Retinal pigment epithelial cell (primary cell): ENCODE results near the gene OSBPL5.

Experiments used
- DNase-seq: peaks from one replicate; pipeline ENCODE4 v3.0.0-alpha.2; 2010; ENCODE audit warnings: low read depth
- H3K4me3 ChIP-seq: 2 replicates; pipeline ENCODE4 v1.5.1; 2011; ENCODE audit warnings: mild to moderate bottlenecking, low read length, control low read depth, moderate library complexity
- TF ChIP-seq, protein P1 (sequence below): conservative IDR thresholded peaks from 2 replicates; pipeline ENCODE4 v1.5.1; 2011; ENCODE audit warnings: low read depth, low read length, control low read depth, inconsistent platforms

Gene OSBPL5

DNA sequence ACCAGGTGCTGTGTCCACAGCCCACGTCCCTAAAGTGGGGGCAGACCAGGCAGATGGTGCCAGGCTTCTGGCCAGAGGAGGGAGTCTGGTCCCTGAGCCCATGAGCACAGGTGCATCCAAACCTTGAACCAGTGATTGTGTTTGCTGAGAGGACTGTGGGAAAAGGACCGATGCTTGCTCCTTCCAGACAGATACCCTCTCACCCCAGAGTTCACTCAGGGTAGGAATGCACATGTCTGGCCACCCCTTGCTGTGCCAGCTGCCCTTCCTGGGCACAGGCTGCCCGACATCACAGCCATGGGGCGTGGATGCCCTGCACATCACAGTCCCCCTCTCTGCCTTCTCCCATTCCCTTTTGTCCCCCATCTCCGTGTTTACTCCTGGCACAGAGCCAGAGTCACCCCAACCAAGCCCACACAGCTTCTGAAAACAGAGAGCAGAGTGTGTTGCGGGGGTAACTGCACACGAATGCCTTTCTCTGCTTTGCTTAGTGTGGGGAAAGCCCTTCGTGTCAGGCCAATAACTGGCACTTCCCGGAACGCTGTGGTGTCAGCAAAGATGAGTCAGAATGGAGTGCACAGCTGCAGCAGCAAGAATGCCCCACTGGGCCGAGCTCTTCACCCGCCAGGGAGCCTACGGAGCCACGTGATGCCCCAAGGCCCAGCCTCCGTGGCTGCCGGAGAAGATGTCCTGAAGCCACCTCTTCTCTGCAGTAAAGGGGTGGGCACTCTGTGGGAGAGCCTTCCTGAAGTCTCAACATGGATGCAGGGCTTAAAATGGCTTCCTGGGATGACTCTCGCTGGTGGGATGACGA, 115.5 kb downstream of the OSBPL5 start:
- TF ChIP-seq, protein P1, sequence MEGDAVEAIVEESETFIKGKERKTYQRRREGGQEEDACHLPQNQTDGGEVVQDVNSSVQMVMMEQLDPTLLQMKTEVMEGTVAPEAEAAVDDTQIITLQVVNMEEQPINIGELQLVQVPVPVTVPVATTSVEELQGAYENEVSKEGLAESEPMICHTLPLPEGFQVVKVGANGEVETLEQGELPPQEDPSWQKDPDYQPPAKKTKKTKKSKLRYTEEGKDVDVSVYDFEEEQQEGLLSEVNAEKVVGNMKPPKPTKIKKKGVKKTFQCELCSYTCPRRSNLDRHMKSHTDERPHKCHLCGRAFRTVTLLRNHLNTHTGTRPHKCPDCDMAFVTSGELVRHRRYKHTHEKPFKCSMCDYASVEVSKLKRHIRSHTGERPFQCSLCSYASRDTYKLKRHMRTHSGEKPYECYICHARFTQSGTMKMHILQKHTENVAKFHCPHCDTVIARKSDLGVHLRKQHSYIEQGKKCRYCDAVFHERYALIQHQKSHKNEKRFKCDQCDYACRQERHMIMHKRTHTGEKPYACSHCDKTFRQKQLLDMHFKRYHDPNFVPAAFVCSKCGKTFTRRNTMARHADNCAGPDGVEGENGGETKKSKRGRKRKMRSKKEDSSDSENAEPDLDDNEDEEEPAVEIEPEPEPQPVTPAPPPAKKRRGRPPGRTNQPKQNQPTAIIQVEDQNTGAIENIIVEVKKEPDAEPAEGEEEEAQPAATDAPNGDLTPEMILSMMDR, result peak; percentile 42
- peak; percentile 80 for DNase-seq
- no peak overlapping the region for H3K4me3 ChIP-seq

DNA sequence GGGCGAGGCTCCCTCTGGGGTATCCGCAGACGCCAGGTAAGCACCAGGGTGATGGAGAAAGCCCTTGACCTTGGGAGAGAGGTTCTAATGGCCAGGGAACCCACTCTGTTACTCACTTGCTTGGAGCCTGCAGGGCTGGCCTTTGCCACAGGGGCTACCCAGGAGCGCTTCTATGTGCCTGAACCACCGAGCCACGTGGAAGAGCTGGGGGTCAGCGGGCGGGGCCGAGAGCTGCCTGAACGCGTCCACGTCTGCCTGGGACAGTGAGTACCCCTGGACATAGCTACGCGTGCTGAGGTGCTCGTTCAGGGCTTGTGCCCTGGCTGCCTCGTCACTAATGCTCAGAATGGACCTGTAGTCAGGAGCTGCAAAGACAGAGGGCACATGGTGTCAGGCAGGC, 117.5 kb downstream of the OSBPL5 start:
- no peak for DNase-seq
- no peak overlapping the region for H3K4me3 ChIP-seq
- TF ChIP-seq, protein P1, result no peak

DNA sequence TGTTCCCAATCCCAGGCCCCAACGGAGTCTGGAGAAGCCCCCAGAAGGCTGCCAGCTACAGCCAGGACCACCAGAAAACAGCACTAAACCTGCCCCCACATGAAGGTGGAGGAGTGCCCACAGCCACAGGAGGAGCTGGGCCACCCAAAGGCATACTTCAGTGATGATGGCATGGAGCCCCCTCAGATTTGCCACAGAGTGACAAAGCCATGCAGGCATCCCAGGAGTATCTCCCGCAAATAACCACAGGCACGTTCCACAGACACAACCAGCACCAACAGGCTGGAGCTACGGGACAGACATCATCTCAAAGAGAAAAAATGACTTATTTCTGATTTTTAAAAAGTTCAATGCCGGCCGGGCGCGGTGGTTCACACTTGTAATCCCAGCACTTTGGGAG, 118.5 kb downstream of the OSBPL5 start:
- DNase-seq, result no peak
- H3K4me3 ChIP-seq, result no peak overlapping the region
- TF ChIP-seq, protein P1, result no peak

DNA sequence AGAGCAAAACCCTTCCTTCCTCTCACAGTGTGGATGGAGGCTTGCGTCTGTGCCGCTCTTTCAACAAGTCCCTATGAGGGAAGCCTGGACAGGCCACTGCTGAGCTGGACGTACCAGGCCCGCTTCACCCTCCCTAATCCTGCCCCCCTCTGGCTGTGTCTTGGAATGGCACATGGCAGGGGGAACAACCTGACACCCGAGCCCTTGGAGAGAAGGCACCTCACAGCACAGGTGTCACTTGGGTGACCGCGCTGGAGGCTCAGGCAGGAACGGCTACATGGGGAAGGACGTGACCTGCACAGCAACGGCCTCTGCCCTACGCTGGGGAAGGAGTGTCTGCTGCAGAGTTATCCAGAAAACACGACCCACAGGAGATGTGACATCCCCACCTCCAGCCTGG, 118.9 kb downstream of the OSBPL5 start:
- DNase-seq, result no peak
- TF ChIP-seq, protein P1, result peak; percentile 38
- no peak overlapping the region for H3K4me3 ChIP-seq

DNA sequence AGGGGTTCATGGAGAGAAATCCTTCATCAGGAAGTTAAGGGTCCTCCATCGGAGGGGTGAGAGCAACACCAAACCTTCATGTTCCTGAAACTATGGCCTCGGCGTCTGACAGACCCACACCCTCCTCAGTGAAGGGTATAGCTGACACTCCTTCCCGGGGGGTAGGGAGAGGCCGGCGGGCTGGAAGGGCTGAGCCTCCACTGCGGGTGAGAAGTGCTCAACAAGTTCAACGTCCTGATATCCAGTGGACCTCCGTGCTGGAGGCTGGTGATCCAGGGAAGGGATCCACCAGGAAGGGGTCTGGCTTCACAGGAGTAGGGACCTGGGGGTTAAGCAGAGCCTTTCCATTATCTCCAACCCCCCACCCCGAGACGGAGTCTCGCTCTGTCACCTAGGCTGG, 120.2 kb downstream of the OSBPL5 start:
- DNase-seq, result no peak
- H3K4me3 ChIP-seq, result no peak overlapping the region
- TF ChIP-seq, protein P1, result no peak

DNA sequence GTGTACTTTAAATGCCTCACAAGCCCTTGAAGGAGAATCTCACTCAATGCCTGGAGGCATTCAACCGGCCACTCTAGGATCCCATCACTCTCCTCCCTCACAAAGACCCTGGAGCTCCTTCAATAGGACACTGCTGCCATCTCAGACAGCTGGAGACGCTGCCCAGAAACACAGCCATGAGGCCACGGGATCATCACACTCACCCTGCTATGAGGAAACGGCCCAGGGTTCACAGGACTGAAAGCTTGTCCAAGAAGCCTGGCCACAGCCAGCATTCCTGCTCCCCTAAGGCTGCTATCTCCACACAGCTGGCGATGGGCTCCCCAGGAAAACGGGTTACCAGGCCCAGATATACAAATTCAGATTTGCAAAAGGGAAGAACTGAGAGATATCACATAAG, 121.1 kb downstream of the OSBPL5 start:
- TF ChIP-seq, protein P1, result no peak
- no peak overlapping the region for H3K4me3 ChIP-seq

DNA sequence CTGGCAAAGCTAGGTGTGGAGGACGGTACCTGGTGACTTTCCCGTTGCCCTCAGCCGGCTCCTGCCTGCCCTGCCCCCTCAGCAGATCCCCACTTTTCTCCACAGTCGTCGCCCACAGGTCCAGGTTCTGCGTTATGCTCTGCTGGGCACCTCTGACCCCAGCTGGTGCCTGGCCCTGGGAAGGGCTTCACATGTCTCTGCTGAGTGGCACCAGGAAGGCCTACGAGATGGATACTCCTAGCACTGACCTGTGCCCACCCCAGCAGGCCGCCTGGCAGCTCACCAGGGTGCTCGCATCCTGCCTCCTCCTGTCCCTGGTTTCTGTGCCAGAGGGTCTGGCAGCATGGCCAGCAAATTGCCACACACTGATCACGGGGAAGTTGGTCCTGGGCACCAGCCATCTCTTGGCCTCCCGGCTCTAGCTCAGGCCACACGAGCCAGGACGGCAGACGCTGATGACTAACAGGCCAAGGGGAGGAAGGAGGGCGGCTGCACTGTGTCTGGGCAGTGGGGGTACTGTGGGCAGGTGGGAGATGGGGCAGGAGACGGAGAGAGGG, 121.7 kb downstream of the OSBPL5 start:
- no peak for DNase-seq
- H3K4me3 ChIP-seq, result no peak overlapping the region
- TF ChIP-seq, protein P1, result no peak

More for the DNA sequence above, 121.1 kb downstream of the OSBPL5 start:
- DNase-seq, result no peak
